Neutrophil (primary cell): ENCODE measurements around the gene HPSE2.
A peak's percentile ranks its signal among the peaks of the same experiment; 100 is the strongest.

Experiments
- H3K27ac ChIP-seq: fragments of 200-600 bp; sonication (generic); 2 replicates; pipeline ENCODE4 v1.5.1; 2016; ENCODE audit warnings: mild to moderate bottlenecking, moderate library complexity
- H3K27me3 ChIP-seq: fragments of 200-600 bp; sonication (generic); 2 replicates; pipeline ENCODE4 v1.6.0; 2016; ENCODE audit warnings: mild to moderate bottlenecking
- H3K36me3 ChIP-seq: fragments of 200-600 bp; sonication (generic); 2 replicates; pipeline ENCODE4 v1.5.1; 2017
- H3K4me1 ChIP-seq, 2 experiments: fragments of 200-600 bp in 1 of 2; sonication (generic) in 1 of 2; 1 replicate in 1 of 2; 2 replicates in 1 of 2; pipeline versions ENCODE4 v1.5.1 to v1.6.1; 2013 to 2016; ENCODE audit warnings: low read depth in 1 of 2, low read length in 1 of 2, mild to moderate bottlenecking in 1 of 2, moderate library complexity in 1 of 2; ENCODE audit not compliant: control insufficient read depth in 1 of 2, insufficient read depth in 1 of 2
- H3K4me3 ChIP-seq, 2 experiments: fragments of 200-600 bp in 1 of 2; sonication (generic) in 1 of 2; 1 replicate in 1 of 2; 2 replicates in 1 of 2; pipeline ENCODE4 v1.5.1; 2013 to 2016; ENCODE audit warnings: low read depth in 1 of 2, low read length in 1 of 2, mild to moderate bottlenecking in 1 of 2, moderate library complexity in 1 of 2
- H3K9me3 ChIP-seq: fragments of 200-600 bp; sonication (generic); 2 replicates; pipeline ENCODE4 v1.5.1; 2016
- TF ChIP-seq, protein P1 (sequence below): fragments of 200-600 bp; sonication (generic); IDR thresholded peaks from 2 replicates; pipeline ENCODE4 v1.5.1; 2016; ENCODE audit warnings: antibody characterized with exemption

Gene HPSE2

DNA sequence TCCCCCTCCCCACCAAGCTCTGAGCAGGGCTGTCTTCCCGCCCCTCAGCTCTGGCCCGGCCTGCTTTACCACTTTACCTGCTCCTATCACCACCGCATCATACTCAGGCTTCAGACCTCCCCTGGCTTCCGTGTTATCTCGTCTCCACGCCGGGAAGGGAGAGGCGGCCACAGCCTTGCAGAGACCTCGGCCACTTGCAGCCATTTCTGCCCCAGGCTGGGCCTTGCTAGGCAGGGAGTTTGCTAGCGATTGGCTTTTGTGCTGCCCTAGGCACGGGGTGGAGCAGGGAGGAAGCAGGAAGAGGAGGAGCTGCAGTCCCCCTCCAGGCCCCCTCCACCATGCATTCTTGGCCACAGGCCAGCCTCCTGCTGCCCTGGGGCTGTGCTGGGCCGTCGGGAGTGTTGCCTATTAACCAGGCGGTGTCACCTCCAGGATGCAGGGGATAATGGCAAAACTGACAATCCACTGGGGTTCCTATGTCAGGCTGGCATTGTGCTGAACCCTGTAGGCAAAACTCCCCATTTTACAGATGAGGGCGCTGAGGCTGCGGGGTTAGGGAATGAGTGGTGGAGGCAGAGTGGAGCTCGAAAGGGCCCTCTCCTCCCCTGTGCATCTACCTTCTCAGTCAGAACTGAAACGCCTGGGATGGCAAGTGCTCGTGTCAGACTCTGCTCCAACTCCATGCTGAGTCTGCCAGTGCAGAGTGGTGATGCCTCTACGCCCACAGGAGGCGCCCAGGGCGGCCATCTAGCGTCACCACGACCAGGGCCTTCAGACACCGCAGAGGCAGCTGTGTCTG, 820.5 kb downstream of the HPSE2 start, which contains the start of gene PYROXD2:
Gene PYROXD2, minus strand, starts transcription at position 251 of the 799 bp plus-strand sequence. Its CDS starts 47 bp downstream, at position 204.
- Histone ChIP-seq H3K36me3 (peaks cover 57% of the 10 kb centered on the region), H3K27me3 (no peaks in the 10 kb centered on the region), H3K9me3 (no peaks in the 10 kb centered on the region), H3K4me3 (no peak within 1 kb of the TSS), H3K4me1 (peaks cover 0 to 4% of the 10 kb centered on the region in 2 experiments), H3K27ac (peak within 1 kb of the TSS; percentile 16)
- TF ChIP-seq, protein P1, sequence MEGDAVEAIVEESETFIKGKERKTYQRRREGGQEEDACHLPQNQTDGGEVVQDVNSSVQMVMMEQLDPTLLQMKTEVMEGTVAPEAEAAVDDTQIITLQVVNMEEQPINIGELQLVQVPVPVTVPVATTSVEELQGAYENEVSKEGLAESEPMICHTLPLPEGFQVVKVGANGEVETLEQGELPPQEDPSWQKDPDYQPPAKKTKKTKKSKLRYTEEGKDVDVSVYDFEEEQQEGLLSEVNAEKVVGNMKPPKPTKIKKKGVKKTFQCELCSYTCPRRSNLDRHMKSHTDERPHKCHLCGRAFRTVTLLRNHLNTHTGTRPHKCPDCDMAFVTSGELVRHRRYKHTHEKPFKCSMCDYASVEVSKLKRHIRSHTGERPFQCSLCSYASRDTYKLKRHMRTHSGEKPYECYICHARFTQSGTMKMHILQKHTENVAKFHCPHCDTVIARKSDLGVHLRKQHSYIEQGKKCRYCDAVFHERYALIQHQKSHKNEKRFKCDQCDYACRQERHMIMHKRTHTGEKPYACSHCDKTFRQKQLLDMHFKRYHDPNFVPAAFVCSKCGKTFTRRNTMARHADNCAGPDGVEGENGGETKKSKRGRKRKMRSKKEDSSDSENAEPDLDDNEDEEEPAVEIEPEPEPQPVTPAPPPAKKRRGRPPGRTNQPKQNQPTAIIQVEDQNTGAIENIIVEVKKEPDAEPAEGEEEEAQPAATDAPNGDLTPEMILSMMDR = no peak

DNA sequence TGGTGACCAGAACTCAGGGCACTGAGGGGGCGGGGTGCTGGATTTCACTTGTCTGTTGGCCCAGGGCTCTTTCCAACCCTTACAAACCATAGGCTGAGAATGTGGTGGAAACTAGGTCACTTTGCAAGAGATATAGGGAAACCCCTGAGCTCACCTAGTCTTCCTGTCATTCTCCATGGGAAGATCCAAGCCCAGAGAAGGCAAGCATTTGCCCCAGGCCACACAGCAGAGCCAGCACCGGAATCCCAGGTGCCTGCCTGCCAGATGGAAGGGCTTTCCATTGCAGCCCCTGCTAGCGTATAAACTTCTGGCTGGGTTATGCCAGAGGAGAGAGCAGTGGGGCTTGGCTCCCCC, 821.1 kb downstream of the HPSE2 start:
- TF ChIP-seq, protein P1 = no peak
- no peaks in the 10 kb centered on the region for H3K27me3 ChIP-seq
- peak overlapping the region; percentile 16 for H3K27ac ChIP-seq

GRCh38 chr10:98411768-98412167, 823.9 kb downstream of the HPSE2 start:
- H3K36me3 ChIP-seq = peaks cover 23% of the 10 kb centered on the region
- H3K9me3 ChIP-seq = no peaks in the 10 kb centered on the region
- TF ChIP-seq, protein P1 = no peak
- H3K4me3 ChIP-seq = no peak overlapping the region
- no peak overlapping the region for H3K27ac ChIP-seq
- no peaks in the 10 kb centered on the region for H3K27me3 ChIP-seq
- peaks cover 0 to 4% of the 10 kb centered on the region in 2 experiments for H3K4me1 ChIP-seq

More for the DNA sequence above, 821.1 kb downstream of the HPSE2 start:
- Histone ChIP-seq H3K4me3 (no peak overlapping the region), H3K4me1 (peaks cover 0 to 4% of the 10 kb centered on the region in 2 experiments), H3K36me3 (peaks cover 51% of the 10 kb centered on the region), H3K9me3 (no peaks in the 10 kb centered on the region)

- peaks cover 0 to 4% of the 10 kb centered on the region in 2 experiments for H3K4me1 ChIP-seq
- TF ChIP-seq, protein P1 = no peak
These were observed 824.5 kb downstream of the HPSE2 start for GRCh38 chr10:98411166-98411565.

GRCh38 chr10:98410759-98411158, 824.9 kb downstream of the HPSE2 start:
- Histone ChIP-seq H3K36me3 (peaks cover 13% of the 10 kb centered on the region), H3K4me3 (no peak overlapping the region), H3K9me3 (no peaks in the 10 kb centered on the region), H3K27ac (no peak overlapping the region), H3K4me1 (peaks cover 0 to 4% of the 10 kb centered on the region in 2 experiments), H3K27me3 (no peaks in the 10 kb centered on the region)
- TF ChIP-seq, protein P1 = no peak

More at GRCh38 chr10:98411166-98411565, 824.5 kb downstream of the HPSE2 start:
- Histone ChIP-seq H3K36me3 (peaks cover 17% of the 10 kb centered on the region), H3K9me3 (no peaks in the 10 kb centered on the region), H3K27ac (no peak overlapping the region), H3K27me3 (no peaks in the 10 kb centered on the region), H3K4me3 (no peak overlapping the region)
